KBM-7 (cell line): ENCODE results near the gene KLHL33.
A peak's percentile ranks its signal among the peaks of the same experiment; 100 is the strongest.

ENCODE experiments used
- DNase-seq: peaks from one replicate; pipeline ENCODE4 v3.0.0-alpha.2; 2015
- in situ Hi-C: fragments of 300-500 bp; cut with MboI; formaldehyde crosslinking; loops from 2 replicates; pipeline ENCODE4 v1.14.3; 2020; ENCODE audit warnings: low sequenced_read_pairs, low pct_unique_long_range_greater_than_20kb, mixed read lengths

Gene KLHL33

GRCh38 chr14:20435582-20436362 lies at the start of gene KLHL33:
KLHL33 (minus strand) TSS chr14:20436166; CDS start chr14:20435811, 355 bp downstream.
- in situ Hi-C loops = no loop called here
- DNase-seq = no peak

- no peak for DNase-seq
- in situ Hi-C loops = loop anchor here (25.0 kb wide), 1 partner anchor 105 kb away; the partner anchor contains the start of genes RNASE11 and RNASE12
Measured at GRCh38 chr14:20482382-20482781, 46.4 kb upstream of the KLHL33 start.

GRCh38 chr14:20478894-20479293 lies 42.9 kb upstream of the KLHL33 start:
- in situ Hi-C loops = loop anchor here (25.0 kb wide), 1 partner anchor 108 kb away; the partner anchor contains the start of genes RNASE11 and RNASE12
- DNase-seq = no peak

- in situ Hi-C loops = loop anchor here (25.0 kb wide), 1 partner anchor 110 kb away; the partner anchor contains the start of genes RNASE11 and RNASE12
- peak; percentile 93 for DNase-seq
Measured at GRCh38 chr14:20477211-20477876, 41.4 kb upstream of the KLHL33 start.

- in situ Hi-C loops = loop anchor here (25.0 kb wide), 1 partner anchor 111 kb away; the partner anchor contains the start of genes RNASE11 and RNASE12
- DNase-seq = no peak
Measured at GRCh38 chr14:20476776-20477175, 40.8 kb upstream of the KLHL33 start.

GRCh38 chr14:20472536-20473169 lies 36.7 kb upstream of the KLHL33 start:
- in situ Hi-C loops = no loop called here
- DNase-seq = no peak

GRCh38 chr14:20470603-20470901 lies 34.6 kb upstream of the KLHL33 start:
- DNase-seq = no peak
- in situ Hi-C loops = no loop called here

- DNase-seq = peak; percentile 88
- in situ Hi-C loops = no loop called here
Measured at GRCh38 chr14:20469890-20470602, 34.1 kb upstream of the KLHL33 start.

GRCh38 chr14:20469242-20469889 lies 33.4 kb upstream of the KLHL33 start, which contains the start of gene PNP:
PNP (plus strand) TSS chr14:20469406; CDS start chr14:20469525, 119 bp downstream.
- peak; percentile 87 for DNase-seq
- in situ Hi-C loops = no loop called here

GRCh38 chr14:20468764-20469241 lies 32.8 kb upstream of the KLHL33 start:
- in situ Hi-C loops = no loop called here
- DNase-seq = no peak

- in situ Hi-C loops = no loop called here
- DNase-seq = peak; percentile 99
Measured at GRCh38 chr14:20461225-20462141, 25.5 kb upstream of the KLHL33 start, which contains the start of gene PIP4P1. PIP4P1 (minus strand) TSS chr14:20461434; CDS start chr14:20461325, 109 bp downstream.

GRCh38 chr14:20460458-20461224 lies 24.7 kb upstream of the KLHL33 start:
- no peak for DNase-seq
- in situ Hi-C loops = no loop called here

- in situ Hi-C loops = no loop called here
- no peak for DNase-seq
Measured at GRCh38 chr14:20458031-20458789, 22.2 kb upstream of the KLHL33 start.

GRCh38 chr14:20456971-20457370 lies 21.0 kb upstream of the KLHL33 start:
- DNase-seq = no peak
- in situ Hi-C loops = no loop called here

- DNase-seq = no peak
- in situ Hi-C loops = no loop called here
Measured at GRCh38 chr14:20455355-20456300, 19.7 kb upstream of the KLHL33 start.
